T47D (cell line): ENCODE measurements around the gene TNFAIP8L2.

Experiments used
- DNase-seq, 2 experiments: peaks; one replicate each; pipeline versions ENCODE4 v3.0.0 to v3.0.0-alpha.2; 2011 to 2012; ENCODE audit warnings: low read depth in 1 of 2, low spot score in 1 of 2
- JUND ChIP-seq: IDR thresholded peaks from 2 replicates; pipeline ENCODE4 v1.6.1; 2012; ENCODE audit warnings: low read depth
- in situ Hi-C: cut with HindIII; loops from 2 replicates; pipeline ENCODE4 v1.10.0; 2016; ENCODE audit warnings: low sequenced_read_pairs, low pct_unique_long_range_greater_than_20kb

Gene TNFAIP8L2

DNA sequence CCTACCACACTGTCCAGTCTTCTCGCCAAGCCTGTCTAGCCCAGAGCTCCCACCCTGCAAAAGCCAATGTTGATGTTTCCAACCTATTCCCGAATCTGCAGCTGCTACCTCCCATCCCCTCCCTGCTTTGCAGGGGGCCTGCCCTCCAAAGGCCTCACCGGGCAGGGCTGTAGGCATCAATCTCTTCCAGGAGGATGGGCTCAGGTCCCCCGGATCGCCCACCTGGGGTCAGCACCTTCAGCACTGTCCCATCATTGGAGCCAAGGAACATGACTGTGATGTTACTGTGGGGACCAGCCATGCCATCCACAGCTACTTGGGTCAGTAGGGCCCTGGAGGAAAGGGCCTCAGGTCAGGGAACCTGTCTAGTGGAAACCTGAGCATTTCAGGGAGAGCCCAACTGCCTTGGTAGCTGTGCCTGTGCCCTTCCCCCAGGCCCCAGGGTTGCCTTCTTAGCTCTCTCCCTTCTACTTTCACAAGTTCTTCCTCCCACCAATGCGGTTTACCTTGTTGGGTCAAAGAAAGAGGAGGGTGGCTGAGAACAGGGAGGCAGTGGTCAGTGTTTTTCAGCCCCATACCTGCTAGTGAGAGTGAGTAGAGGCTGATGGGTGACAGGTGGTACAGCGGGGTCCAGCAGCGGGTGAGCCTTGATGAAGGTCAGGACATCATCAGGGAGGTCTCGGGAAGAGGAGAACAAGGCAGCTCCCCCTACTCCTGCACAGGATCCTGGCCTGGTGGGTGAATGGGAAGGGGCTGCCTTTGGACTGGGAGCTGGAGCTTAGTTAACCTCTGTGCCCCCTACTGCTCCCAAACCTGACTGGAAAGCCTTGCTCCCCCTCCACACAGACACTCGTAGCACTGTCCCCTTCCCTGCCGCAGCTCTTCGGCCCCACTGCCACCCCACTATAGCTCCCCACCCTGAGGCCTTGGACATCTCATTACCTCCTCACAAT lies 20.7 kb upstream of the TNFAIP8L2 start:
- no peak for TF ChIP-seq JUND
- no peak for DNase-seq
- in situ Hi-C loops: no loop called here

DNA sequence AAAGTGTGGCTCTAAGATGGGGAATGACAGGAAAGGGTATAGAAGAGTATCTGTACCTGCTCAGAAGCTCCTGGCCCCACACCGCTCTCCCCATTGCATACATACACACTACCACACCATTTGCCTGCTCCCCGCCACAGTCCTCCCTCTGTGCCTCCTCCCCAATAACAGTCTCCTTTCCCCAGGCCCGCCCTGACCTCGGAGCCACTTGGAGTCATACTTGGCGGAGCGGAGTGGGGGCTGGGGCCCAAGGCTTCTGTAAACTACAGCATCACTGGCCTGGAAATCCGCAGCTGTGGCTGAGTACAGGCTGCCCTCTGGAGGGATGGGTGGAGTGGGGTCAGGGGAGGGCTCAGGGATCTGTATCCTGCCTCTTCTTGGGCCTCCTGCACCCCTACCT lies 18.7 kb upstream of the TNFAIP8L2 start:
- in situ Hi-C loops: no loop called here
- no peak for TF ChIP-seq JUND

DNA sequence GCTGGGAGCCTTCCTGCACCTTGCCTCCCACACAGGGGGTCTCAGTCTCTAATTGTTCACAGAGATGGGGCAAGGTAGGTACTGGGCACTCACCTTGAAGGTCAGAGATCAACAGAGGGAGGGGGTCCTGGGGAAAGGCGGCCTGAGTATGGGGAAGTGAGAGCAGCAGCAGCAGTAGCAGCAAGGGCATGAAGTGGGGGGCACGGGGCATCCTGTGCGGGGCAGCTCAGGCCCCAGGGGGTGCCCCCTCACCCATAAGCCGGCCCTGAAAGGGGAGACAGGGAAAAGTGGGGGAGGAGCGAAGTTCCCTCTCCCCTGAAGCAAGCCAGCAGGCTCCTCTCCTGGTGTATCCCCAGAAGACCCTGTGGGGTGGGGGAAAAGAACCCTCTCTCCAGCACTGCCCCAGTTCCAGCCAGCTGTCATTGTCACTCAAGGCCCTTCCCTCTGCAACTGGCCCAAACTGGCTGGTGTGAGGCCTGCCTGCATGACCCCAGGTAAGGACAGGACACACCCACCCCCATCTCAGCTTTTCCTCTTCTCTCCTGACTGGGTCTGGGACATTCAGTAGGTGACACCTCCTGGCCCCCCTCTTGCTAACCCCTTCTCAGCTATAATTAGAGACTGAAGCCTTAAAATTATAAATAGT lies 13.9 kb upstream of the TNFAIP8L2 start:
- no peak for TF ChIP-seq JUND
- in situ Hi-C loops: no loop called here
- no peak for DNase-seq

More for the DNA sequence above, 18.7 kb upstream of the TNFAIP8L2 start:
- DNase-seq: no peak

DNA sequence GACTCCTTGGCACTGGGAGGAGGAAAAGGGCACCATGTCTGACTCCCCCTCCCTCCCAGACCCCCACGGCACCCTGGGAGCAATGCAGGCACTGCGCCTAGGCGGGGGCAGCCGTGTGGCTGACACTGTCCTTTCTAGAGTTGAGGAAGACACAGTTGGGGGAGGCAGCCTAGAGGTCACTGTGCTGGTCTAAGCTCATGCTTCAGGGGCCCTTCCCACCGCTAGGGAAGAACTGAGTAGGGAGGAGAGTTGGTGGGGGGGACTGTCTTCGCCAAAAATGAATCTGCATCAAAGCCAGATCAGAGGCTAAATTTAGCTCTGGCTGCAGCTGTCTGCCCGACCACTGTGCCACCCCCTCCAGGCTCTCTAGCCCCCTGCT lies 13.4 kb upstream of the TNFAIP8L2 start:
- in situ Hi-C loops: no loop called here
- no peak for DNase-seq
- TF ChIP-seq JUND: no peak

DNA sequence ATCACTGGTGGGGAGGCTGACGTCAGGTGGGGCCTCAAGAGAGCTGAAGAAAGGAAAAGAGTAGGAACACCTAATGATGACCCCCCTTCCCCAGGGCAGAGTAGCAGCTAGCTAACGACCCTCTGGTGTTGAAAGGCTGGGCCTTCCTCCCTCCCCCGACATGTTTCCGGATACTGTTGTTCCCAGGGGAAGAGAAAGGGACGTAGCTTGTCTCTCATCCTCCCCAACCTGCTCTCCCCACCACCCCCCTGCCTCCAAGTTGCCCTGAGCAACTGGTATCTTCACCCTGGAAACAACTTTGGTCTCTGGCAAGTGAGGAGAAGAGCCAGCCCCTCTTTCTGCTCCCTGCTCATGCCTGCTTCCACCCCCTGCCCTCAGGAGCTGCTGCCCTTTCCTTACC lies 12.5 kb upstream of the TNFAIP8L2 start:
- in situ Hi-C loops: no loop called here
- no peak for DNase-seq
- no peak for TF ChIP-seq JUND

DNA sequence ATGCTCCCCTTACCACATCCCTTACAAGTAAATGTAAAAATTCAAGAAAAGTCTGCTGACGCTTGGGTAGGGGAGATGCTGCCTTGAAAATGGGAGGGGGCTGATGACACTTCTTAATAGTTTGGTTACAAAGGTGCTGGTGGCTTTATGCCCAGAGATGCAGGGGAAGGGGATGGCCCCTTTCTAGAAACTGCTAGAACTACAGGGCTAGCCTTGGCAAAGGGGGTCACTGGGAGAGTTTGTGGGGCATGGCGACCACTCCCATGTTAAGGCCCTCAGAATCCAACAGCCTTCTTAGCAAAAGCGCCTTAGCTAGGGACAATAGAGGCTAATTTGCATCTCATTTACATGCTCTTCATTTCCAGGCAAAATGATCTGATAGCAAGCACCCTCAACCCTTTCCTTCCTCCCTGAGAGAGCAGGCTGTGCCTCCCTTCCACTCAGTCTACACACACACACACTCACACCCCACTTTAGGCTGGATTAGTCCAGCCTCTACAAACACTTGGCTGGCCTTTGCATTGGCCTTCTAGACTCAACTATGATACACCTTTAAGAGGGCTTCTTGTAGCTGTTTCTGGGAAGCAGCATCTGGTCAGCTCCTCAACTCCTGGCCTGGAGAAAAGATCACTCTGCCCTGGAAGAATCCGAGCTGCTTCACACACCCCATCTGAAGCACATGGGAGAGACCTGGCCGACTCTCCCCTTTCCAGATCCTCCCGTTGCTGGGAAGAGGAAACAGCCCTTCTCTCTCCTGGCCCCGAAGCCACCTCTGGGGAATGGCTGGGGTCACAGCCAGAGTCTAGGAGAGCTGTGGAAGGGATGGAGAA lies 11.8 kb upstream of the TNFAIP8L2 start:
- in situ Hi-C loops: no loop called here
- DNase-seq: no peak

DNA sequence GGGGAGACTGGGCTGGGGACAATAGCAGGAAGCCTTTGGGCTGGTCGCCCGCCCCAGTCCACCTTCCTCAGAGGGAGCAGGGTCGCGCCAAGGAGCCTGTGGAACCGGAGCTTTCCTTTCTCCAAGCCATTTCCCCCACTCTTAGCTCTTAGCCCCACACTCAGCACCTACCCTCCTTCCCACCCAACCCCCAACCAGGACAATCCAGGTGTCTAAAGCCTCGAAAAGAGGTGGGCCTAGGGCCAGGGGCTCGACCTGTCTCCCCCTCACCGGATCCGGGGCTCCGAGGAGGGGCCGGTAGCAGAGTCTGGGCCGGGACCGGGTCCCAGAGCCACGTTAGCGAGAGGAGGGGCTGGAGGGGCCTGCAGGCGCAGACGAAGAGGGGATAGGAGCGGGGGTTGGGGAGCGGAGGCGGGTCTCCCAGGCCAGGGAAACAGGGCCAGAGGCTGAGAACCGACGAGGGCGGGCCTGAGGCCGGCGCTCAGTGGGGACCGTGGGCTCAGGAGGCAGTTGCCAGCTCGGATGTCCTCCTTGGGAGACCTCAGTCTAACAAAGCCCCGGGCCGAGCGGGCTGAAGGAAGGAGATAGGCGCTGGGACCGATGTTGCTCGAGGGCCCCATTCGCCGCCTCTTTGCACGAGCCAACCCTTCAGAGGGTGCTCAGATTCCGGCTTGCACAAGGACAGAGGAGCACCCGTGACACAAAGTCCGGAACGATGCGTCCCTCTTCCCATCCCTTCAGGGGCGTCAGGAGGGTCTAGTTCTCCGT lies 11.0 kb upstream of the TNFAIP8L2 start:
- no peak for DNase-seq
- in situ Hi-C loops: no loop called here

More for the DNA sequence above, 11.8 kb upstream of the TNFAIP8L2 start:
- no peak for TF ChIP-seq JUND

DNA sequence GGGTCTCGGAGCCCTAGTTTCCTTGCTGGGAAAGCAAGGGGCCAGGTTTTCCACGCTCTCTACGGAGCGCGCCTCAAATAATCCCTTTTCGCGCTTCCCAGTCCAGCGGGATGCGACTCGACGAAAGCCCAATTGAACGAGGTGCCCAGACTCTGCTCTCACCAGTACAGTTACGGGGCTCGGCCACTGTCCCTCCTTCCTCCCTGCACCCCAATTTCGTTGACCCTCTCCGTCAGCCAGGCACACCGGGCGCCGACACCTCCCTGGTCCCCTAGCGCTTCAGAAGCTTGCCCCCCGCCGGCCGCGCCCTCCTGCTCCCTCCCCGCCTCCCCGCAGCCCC lies 10.4 kb upstream of the TNFAIP8L2 start:
- in situ Hi-C loops: no loop called here
- no peak for TF ChIP-seq JUND
- no peak for DNase-seq

More for the DNA sequence above, 11.0 kb upstream of the TNFAIP8L2 start:
- no peak for TF ChIP-seq JUND

DNA sequence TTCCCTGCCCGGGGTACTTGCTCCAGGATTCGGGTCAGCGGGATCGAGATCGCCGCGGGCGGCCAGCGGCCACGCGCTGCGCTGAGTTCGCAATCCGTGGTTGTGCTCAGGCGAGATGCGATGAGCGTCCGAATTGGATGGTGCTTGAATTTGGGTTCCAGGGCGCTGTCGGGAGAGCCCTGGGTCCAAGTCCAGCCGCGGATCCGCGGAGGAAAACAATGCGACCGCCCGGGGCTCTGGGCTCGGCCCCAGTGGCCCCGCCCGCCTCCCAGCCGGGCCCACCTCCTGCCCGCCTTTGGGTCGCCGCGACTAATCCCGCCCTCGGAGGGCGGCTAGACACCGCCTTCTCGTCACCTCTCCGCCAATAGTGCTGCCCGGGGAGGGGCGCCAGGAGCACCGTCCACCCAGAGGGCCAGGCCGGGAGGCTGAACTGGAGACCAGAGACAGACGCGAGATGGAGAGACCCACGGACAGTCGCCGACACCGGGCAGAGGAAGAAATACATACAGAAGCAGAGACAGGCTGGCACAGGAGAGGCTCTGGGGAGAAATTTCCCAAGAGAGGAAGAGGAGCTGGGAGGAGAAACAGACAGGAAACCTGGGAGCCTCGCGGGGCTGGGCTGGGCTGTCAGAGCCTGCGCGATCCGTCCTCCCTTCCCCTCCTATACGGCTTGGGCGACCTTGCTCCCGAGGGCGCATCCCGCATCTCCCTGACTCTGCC lies 9.9 kb upstream of the TNFAIP8L2 start, which contains the start of gene SEMA6C:
TSS of gene SEMA6C (minus strand) at position 220 of the 720 bp plus-strand sequence. CDS start 4,010 bp downstream, outside the sequence.
- no peak for TF ChIP-seq JUND
- in situ Hi-C loops: no loop called here
- peak; percentile 94 to 95 for DNase-seq

DNA sequence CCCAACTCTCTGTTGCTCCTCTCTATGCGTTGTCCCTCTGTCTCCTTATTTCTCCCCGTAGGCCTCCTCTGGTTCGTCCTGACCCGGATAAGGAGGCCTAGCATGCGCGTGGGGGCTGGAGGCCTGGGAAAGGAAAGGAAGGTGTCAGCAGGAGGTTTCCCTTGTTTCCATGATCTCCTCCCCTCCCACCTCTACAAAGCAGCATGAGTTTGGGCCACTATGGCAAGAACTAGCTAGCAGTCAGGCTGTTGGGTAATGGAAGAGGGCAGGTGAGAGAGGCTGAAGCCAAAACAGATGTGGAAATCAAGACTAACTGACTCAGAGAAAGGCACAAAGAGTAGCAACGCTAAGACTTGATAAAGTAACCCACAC lies 9.3 kb upstream of the TNFAIP8L2 start:
- DNase-seq: no peak
- in situ Hi-C loops: no loop called here
- no peak for TF ChIP-seq JUND

DNA sequence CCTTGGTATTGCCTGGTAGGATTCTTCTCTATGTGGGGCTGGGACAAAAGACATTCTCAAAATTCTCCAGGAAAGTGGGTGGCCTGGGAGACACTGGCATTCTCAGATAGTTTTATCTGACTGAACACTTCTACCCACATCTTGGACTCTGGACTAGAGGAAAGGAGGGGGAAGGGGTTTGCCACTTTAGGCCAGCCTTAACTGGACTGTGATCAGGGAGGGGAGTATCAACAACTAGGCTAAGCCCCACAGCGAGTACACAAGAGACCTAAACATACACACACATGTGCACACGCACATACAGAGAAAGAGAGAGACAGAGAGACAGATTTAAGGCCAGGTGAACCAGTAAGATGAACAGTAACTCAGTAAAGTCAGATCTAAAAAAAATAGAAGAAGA lies 8.8 kb upstream of the TNFAIP8L2 start:
- DNase-seq: no peak
- no peak for TF ChIP-seq JUND
- in situ Hi-C loops: no loop called here
